GM19043 (cell line): ENCODE measurements around the gene NIFK.
"Not testable (repeated sequence)": the region's sequence is repeated elsewhere in the genome, so short reads cannot be mapped to it uniquely, and the experiment has no call there.

Source experiments
- ATAC-seq: cut with Tn5 transposase; IDR thresholded peaks from one replicate; pipeline ENCODE4 v1.9.1; 2021; ENCODE audit warnings: low read depth; ENCODE audit not compliant: unreplicated experiment

Gene NIFK

GRCh38 chr2:121735518-121736074 is 1.1 kb downstream of the NIFK start:
- ATAC-seq: no peak

DNA sequence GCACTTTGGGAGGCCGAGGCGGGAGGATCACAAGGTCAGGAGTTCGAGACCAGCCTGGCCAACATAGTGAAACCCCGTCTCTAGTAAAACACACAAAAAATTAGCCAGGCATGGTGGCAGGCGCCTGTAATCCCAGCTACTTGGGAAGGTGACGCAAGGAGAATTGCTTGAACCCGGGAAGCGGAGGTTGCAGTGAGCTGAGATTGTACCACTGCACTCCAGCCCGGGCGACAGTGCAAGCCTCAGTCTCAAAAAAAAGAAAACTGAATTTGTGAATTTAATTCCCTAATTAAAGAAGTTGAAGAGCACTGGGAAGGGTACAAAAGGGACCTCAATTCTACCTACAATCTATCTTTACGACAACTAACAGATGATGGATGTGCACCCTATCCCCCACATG is 2.1 kb downstream of the NIFK start:
- ATAC-seq: not testable (repeated sequence)

DNA sequence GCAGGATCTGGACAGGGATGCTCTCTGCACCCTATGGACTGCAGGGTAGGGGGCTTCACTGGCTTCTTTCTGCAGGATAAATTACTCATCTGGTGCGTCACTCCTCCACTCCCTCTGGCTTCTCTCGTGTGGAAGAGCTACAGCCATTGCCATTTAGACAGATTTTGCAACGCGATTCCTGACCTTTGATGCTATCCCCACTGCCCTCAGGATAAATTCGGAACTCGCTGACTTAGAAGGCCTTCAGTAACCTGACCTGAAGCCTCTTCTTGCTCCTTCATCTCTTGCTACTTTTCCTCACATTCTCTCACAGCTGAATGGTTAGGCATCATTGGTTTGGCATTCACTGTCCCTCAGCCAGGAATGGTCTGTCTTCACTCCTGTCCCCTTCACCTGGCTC is 5.3 kb downstream of the NIFK start:
- ATAC-seq: no peak

DNA sequence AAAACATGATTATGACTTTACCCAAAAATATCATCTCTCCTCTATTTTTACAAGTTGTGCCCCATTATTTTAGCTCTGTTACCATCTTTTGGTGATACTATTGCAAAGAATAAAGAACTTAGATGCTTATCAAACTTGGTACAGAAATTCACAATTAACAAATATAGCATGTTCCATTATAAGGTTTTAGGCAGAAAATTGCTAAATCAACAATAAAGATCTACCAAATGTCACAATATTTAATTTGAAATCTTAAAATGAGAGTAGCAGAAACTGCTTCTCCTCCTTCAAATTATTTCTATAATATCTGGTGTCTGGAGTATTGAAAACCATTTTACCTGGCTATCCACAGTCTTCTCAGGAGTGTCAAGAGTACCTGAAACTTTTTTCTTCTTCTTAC is 8.7 kb downstream of the NIFK start:
- no peak for ATAC-seq

DNA sequence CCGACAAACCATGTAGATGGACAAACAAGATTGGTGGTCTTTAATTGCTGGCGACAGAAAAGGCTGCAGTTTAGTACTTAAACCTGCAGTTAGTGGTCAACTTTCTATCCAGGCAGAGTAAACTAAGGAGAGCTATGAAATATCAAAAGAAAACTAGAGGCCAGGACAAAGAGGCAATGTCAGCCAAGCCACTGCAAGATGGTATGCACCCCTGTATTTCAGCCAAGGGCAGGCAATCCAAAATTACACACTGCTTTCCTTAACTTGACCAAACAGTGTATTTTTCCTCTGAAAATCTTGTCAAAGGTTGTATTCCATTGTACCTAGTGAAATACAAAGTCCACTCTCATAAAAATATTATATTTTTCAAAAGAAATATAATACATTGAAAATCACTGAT is 9.3 kb downstream of the NIFK start:
- no peak for ATAC-seq

GRCh38 chr2:121723316-121723715 is 13.4 kb downstream of the NIFK start:
- no peak for ATAC-seq

DNA sequence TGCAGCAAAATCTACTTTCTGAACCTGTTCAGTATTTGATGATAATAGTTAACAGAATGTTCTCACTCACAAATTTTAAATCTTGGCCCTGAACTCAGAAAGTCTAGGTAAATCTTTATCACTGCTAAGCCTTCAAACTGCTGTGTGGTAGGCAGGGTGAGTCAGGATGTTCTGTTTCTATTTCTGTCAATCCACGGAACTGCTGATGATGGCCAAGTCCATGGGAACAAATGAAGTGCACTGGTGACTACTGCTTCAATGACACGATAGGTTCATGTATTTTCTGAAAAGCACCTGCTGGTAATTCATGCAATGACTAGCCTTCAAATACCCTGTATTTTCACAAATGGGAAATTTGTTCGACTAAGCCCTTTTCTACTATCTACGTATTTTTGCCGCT is 14.2 kb downstream of the NIFK start:
- ATAC-seq: no peak

GRCh38 chr2:121721926-121722325 is 14.7 kb downstream of the NIFK start:
- ATAC-seq: no peak

DNA sequence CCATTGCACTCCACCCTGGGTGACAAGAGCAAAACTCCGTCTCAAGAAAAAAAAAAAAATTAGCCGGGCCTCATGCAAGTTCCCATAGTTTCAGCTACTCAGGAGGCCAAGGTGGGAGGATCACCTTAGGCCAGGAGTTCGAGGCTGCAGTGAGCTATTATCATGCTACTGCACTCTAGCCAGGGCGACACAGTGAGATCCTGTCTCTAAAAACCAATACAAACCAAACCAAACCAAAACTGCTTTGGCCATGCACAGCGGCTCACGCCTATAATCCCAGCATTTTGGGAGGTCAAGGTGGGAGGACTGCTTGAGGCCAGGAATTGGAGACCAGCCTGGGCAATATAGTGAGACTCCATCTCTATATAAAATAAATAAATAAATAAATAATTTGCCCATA is 19.1 kb downstream of the NIFK start:
- no peak for ATAC-seq

DNA sequence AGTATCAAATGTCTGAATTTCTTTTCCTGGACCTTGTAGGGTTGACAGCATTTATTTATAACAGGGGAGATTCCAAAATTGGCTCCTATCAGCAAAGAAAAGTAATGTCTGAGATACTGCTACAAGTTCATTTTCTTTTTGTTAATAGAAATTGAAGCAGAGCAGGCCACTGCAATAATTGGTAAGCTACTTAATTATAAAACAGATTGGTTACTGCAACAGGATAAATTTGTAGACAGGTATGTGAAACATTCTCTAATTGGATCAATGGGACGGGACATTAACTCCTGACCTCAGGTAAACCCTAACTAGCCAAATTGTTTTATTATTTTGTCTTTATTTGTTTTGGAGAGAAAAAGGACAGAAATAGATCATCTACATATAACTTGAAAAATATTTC is 20.5 kb downstream of the NIFK start:
- ATAC-seq: no peak

DNA sequence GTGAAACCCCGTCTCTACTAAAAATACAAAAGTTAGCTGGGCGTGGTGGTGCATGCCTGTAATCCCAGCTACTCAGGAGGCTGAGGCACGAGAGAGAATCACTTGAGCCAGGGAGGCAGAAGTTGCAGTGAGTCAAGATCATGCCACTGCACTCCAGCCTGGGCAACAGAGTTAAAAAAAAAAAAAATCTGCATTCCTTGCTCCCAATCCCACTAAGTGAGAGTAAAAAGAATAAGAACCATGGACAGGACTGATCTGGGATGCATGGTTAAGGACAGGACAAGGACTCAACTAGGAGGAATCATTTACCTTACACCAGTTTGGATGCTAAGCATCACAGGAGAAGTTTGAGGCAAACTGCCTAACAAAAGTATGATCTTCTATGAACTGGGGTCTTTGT is 25.2 kb downstream of the NIFK start:
- ATAC-seq: not testable (repeated sequence)

GRCh38 chr2:121710470-121711170 is 26.1 kb downstream of the NIFK start:
- ATAC-seq: no peak

DNA sequence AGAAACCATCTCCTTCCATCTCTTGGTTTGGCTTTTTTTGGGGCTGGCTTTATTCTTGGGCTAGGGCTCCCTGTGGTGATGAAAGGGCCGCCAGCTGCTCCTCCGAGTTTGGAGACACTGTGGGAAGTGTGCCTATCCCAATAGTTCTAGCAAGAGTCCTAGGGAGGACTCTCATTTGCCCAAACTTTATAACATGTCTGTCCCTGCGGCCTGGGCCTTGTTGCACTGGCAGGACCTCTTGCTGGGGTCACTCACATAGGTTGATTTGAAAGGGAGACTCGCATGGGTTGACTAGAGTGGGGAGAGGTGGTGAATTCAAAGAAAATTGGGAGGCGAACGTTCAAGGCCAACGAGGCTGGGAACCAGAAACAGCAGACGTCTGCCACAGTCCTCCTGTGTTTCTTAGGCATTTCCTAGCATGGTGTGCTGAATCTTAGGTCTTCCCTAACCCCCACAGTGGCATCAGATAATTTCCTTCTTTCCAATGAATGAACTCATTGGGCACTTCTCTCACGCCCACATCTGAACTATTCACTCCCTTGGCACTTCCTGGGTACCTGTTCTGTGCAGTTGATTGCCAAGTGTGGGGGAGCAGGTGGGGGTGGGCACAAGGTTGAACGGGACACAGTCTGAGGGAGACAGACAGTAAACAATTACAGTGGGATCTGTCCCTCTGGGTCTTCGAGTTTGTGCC is 26.8 kb downstream of the NIFK start:
- no peak for ATAC-seq

DNA sequence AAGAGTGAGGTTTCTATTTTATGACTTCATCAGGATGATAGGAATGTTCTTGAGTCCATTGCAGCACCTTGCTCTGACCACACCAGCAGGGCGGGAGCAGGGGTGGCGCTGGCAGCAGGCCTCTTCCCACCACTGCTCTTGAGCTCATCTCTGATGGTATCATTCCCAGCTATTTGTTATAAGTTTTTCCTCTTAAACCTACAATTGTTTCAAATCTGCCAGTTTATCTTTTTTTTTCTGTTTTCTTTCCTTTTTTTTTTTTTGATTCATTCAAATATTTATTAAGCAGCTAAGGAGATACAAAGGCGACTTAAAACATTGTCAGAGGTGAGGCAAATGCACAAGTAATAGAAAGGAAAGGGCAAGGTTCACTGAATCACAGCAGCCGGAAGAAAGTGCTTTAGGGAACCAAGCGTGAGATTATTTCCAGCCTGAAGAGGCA is 28.7 kb downstream of the NIFK start:
- no peak for ATAC-seq

DNA sequence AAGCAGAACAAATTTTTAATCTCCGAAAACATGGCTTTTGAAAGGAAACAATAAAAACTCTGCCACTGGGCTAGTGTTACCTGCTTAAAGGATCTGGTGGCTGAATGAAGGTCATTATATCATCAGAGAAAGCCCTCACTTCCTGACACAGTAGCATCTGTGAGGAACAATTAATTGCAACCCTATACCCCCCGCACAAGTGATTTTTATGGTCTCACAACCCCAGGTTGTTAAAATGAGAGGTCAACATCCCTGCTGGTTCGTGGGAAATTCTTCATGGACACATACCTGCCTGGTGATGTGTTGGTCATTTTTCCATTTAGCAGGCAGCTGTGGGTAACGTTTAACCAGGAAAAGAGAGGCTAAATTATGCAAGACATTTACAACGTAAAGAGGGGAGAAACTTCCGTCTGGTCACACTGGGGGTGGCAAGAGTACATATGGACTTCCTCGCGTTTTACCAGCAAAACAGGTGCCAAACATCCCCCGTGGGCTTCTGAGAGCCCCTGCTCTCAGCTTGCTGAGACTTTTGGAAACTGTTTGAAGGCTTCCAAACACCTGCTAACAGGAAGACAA is 29.2 kb downstream of the NIFK start:
- ATAC-seq: no peak

DNA sequence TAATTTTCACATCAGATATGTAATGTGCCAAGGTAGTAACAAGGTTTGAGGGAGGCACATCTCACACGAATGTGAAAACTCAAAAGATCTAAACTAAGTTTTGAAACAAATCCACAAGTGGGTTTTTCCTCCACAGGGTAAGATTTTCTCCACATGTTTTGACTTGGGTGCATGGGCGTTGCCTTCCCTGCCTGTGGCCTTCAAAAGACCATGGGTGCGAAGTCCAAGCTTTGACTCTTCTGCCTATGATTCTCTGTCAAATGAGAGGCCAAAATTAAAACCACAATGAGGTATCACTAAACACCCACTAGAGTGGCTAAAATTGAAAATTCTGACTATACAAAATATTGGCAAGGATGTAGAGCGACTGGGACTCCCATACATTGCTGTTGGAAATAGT is 30.7 kb downstream of the NIFK start:
- no peak for ATAC-seq

GRCh38 chr2:121705390-121705789 is 31.3 kb downstream of the NIFK start:
- ATAC-seq: no peak

- ATAC-seq: not testable (repeated sequence)
These were observed 34.9 kb downstream of the NIFK start for GRCh38 chr2:121701761-121702160.

GRCh38 chr2:121699421-121700333 is 37.0 kb downstream of the NIFK start:
- peak; percentile 98 for ATAC-seq

GRCh38 chr2:121698318-121698930 is 38.3 kb downstream of the NIFK start:
- no peak for ATAC-seq
